Panc1 (cell line): ENCODE results near the gene SLC25A6. TPM values are rescaled to one million over a fixed set of nuclear protein-coding genes. Genes with fewer than 3 reads are reported as not detected.

Experiments used
- ATAC-seq: fragments of 200-7000 bp; cut with Tn5 transposase; 2 replicates; pipeline ENCODE4 v1.9.1; 2020; ENCODE audit warnings: mild to moderate bottlenecking, moderate library complexity
- BruUV-seq: library from RNA; stranded (reverse); fragments of 400-500 nt; replicated peaks from 2 replicates; lab custom pipeline; 2021; lab: Mats Ljungman, UMichigan
- CTCF ChIA-PET: fragments of 300-600 bp; sonication (Branson Sonifier 250); formaldehyde crosslinking; loops from one replicate; lab custom pipeline; 2022; ENCODE audit warnings: antibody characterized with exemption; lab: Charles Lee
- POLR2A ChIA-PET: fragments of 300-600 bp; sonication (Branson Sonifier 250); formaldehyde crosslinking; loops from one replicate; lab custom pipeline; 2022; ENCODE audit warnings: antibody characterized with exemption; lab: Charles Lee
- DNase-seq: peaks from one replicate; pipeline ENCODE4 v3.0.0-alpha.2; 2010; ENCODE audit warnings: low read depth, low spot score
- H3K27ac ChIP-seq: 2 replicates; pipeline ENCODE4 v1.5.1; 2011; ENCODE audit warnings: mild to moderate bottlenecking, low read length, inconsistent platforms
- H3K27me3 ChIP-seq: fragments of 200-500 bp; sonication (Bioruptor generic); 2 replicates; pipeline ENCODE4 v1.6.0; 2014; ENCODE audit warnings: low read length, inconsistent platforms; ENCODE audit not compliant: control insufficient read depth, insufficient read depth
- H3K36me3 ChIP-seq: fragments of 200-500 bp; sonication (Bioruptor generic); 2 replicates; pipeline ENCODE4 v1.5.1; 2014; ENCODE audit warnings: inconsistent platforms, mild to moderate bottlenecking, low read length, moderate library complexity; ENCODE audit not compliant: control insufficient read depth, insufficient read depth
- H3K4me1 ChIP-seq: 2 replicates; pipeline ENCODE4 v1.5.1; 2011; ENCODE audit warnings: inconsistent platforms, mild to moderate bottlenecking, low read length, moderate library complexity; ENCODE audit not compliant: control insufficient read depth, insufficient read depth
- H3K4me3 ChIP-seq, 2 experiments: 2 replicates each; pipeline ENCODE4 v1.5.1; 2011 to 2012; ENCODE audit warnings: low read depth in 2 of 2, low read length in 2 of 2, mild to moderate bottlenecking in 2 of 2, inconsistent platforms in 1 of 2, moderate library complexity in 1 of 2
- H3K9me3 ChIP-seq: fragments of 200-500 bp; sonication (Bioruptor generic); 2 replicates; pipeline ENCODE4 v1.5.1; 2014; ENCODE audit warnings: low read depth, mild to moderate bottlenecking, inconsistent platforms, low read length, moderate library complexity; ENCODE audit not compliant: control insufficient read depth, insufficient read depth
- POLR2AphosphoS5 ChIP-seq: IDR thresholded peaks from 2 replicates; pipeline ENCODE4 v1.6.1; 2012; ENCODE audit warnings: mild to moderate bottlenecking, low read depth, low read length, moderate library complexity
- SIN3A ChIP-seq: IDR thresholded peaks from 2 replicates; pipeline ENCODE4 v1.6.1; 2012; ENCODE audit warnings: low read depth, mild to moderate bottlenecking, low read length, moderate library complexity, borderline replicate concordance; ENCODE audit not compliant: insufficient read depth
- TCF7L2 ChIP-seq: IDR thresholded peaks from 2 replicates; pipeline ENCODE4 v1.6.1; 2011; ENCODE audit warnings: mild to moderate bottlenecking, low read depth, low read length, inconsistent platforms
- in situ Hi-C: cut with HindIII; loops from 2 replicates; pipeline ENCODE4 v1.10.0; 2016; ENCODE audit warnings: low sequenced_read_pairs, low pct_unique_long_range_greater_than_20kb
- intact Hi-C: fragments of 100-400 bp; cut with micrococcal nuclease; formaldehyde crosslinking; loops from one replicate; pipeline ENCODE4 v1.10.0; 2022; ENCODE audit not compliant: unreplicated experiment
- total RNA-seq: library from RNA; stranded (reverse); gene quantifications from one replicate; pipeline ENCODE4 v1.2.1, GENCODE V29; 2021; ENCODE audit not compliant: unreplicated experiment
- TF ChIP-seq, protein P1 (sequence below): fragments of 450-650 bp; IDR thresholded peaks from 2 replicates; pipeline ENCODE4 v1.5.1; 2017; ENCODE audit warnings: mild to moderate bottlenecking
- TF ChIP-seq, protein P2 (sequence below), 2 experiments: IDR thresholded peaks; 2 replicates each; pipeline ENCODE4 v1.6.1; 2011 to 2012; ENCODE audit warnings: low read depth in 2 of 2, control low read depth in 1 of 2, low read length in 1 of 2, mild to moderate bottlenecking in 1 of 2, moderate library complexity in 1 of 2; ENCODE audit not compliant: insufficient read depth in 1 of 2

SLC25A6 gene
- total RNA-seq, 1 experiment from 2014 or later: 125 TPM

DNA sequence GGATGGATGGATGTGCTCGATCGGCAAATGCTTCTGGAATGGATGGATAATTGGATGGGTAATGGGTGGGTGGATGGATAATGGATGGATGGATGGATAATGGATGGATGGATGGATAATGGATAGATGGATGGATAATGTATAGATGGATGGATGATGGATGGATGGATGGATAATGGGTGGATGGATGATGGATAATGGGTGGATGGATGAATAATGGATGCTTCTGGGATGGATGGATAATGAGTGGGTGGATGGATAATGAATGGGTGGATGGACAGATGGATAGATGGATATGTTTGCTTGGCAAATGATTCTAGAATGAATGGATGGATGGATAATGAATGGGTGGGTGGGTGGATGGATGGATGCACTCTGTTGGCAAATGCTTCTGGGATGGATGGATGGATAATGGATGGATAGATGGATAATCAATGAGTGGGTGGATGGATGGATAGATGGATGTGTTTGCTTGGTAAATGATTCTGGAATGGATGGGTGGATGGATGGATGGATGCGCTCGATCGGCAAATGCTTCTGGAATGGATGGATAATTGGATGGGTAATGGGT lies 3.8 kb upstream of the SLC25A6 start:
- ChIA-PET POLR2A (no interaction called here), CTCF (no interaction called here)
- no peak overlapping the region for H3K27ac ChIP-seq
- BruUV-seq: no TSS peak
- H3K36me3 ChIP-seq: no peaks in the 10 kb centered on the region; the same call in 1 of the 2 replicates
- H3K4me3 ChIP-seq: no peak overlapping the region
- intact Hi-C loops (no loop called here), in situ Hi-C loops (no loop called here)
- no peaks in the 10 kb centered on the region for H3K27me3 ChIP-seq
- H3K9me3 ChIP-seq: no peaks in the 10 kb centered on the region
- peaks cover 3% of the 10 kb centered on the region; the same call in 1 of the 2 replicates for H3K4me1 ChIP-seq
- no peak for DNase-seq
- ATAC-seq: no peak
- TF ChIP-seq, protein P1, sequence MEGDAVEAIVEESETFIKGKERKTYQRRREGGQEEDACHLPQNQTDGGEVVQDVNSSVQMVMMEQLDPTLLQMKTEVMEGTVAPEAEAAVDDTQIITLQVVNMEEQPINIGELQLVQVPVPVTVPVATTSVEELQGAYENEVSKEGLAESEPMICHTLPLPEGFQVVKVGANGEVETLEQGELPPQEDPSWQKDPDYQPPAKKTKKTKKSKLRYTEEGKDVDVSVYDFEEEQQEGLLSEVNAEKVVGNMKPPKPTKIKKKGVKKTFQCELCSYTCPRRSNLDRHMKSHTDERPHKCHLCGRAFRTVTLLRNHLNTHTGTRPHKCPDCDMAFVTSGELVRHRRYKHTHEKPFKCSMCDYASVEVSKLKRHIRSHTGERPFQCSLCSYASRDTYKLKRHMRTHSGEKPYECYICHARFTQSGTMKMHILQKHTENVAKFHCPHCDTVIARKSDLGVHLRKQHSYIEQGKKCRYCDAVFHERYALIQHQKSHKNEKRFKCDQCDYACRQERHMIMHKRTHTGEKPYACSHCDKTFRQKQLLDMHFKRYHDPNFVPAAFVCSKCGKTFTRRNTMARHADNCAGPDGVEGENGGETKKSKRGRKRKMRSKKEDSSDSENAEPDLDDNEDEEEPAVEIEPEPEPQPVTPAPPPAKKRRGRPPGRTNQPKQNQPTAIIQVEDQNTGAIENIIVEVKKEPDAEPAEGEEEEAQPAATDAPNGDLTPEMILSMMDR: no peak
- TF ChIP-seq TCF7L2 (no peak), POLR2AphosphoS5 (no peak), SIN3A (no peak)
- TF ChIP-seq, protein P2, sequence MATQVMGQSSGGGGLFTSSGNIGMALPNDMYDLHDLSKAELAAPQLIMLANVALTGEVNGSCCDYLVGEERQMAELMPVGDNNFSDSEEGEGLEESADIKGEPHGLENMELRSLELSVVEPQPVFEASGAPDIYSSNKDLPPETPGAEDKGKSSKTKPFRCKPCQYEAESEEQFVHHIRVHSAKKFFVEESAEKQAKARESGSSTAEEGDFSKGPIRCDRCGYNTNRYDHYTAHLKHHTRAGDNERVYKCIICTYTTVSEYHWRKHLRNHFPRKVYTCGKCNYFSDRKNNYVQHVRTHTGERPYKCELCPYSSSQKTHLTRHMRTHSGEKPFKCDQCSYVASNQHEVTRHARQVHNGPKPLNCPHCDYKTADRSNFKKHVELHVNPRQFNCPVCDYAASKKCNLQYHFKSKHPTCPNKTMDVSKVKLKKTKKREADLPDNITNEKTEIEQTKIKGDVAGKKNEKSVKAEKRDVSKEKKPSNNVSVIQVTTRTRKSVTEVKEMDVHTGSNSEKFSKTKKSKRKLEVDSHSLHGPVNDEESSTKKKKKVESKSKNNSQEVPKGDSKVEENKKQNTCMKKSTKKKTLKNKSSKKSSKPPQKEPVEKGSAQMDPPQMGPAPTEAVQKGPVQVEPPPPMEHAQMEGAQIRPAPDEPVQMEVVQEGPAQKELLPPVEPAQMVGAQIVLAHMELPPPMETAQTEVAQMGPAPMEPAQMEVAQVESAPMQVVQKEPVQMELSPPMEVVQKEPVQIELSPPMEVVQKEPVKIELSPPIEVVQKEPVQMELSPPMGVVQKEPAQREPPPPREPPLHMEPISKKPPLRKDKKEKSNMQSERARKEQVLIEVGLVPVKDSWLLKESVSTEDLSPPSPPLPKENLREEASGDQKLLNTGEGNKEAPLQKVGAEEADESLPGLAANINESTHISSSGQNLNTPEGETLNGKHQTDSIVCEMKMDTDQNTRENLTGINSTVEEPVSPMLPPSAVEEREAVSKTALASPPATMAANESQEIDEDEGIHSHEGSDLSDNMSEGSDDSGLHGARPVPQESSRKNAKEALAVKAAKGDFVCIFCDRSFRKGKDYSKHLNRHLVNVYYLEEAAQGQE (IDR thresholded peaks at IDR 0.05; ENCODE audit: insufficient read depth in 1 of 2, low read depth in 2 of 2, low read length in 1 of 2): no peak

DNA sequence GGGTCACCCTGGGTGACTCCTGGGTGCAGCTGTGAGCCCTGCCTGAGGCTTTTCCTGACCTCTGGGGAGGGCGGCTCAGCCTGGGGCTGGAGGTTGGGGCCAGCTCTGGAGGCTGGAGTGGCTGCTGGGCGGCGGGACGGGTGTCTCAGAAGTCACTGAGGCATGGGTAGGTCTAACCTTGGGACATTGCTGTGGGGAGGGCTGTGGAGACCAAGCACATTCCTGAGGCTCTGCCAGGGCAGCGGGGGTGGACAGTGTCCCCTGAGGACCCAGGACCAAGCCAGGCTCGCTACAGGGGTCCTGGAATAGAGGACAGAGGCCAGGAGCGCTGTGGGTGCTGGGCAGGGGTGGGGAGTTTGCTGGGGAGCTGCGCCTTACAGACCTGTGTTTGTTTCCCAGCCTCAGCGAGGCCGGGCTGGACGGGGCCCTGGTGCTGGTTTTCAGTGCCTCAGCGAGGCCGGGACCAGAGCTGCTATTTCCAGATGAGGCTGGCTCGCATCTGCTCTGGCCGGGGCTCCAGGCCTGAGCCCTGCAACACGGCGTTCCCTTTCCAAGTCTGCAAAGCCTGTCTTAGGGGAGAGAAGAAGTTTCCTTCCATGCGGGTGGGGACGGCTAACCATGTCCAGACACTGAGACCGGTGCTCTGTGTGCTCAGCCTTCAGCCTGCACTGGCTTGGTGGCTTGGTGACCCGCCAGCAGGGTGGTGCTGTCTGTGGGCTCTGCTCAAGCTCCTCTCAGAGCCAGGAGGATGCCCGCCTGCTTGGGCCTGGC lies 3.0 kb upstream of the SLC25A6 start:
- CTCF ChIA-PET: no interaction called here
- TF ChIP-seq, protein P2 (IDR thresholded peaks at IDR 0.05; ENCODE audit: insufficient read depth in 1 of 2, low read depth in 2 of 2, low read length in 1 of 2): no peak
- TF ChIP-seq POLR2AphosphoS5 (no peak), SIN3A (no peak), TCF7L2 (no peak)
- TF ChIP-seq, protein P1: no peak
- peaks cover 3% of the 10 kb centered on the region; the same call in 1 of the 2 replicates for H3K36me3 ChIP-seq
- ATAC-seq (no peak), DNase-seq (no peak)
- peaks cover 3% of the 10 kb centered on the region; the same call in 1 of the 2 replicates for H3K4me1 ChIP-seq
- BruUV-seq: no TSS peak
- POLR2A ChIA-PET: no interaction called here
- in situ Hi-C loops (no loop called here), intact Hi-C loops (no loop called here)
- H3K4me3 ChIP-seq: no peak overlapping the region
- H3K9me3 ChIP-seq: no peaks in the 10 kb centered on the region
- peak overlapping the region; percentile 13; the same call in 1 of the 2 replicates for H3K27ac ChIP-seq
- H3K27me3 ChIP-seq: no peaks in the 10 kb centered on the region
